AG04450 (cell line): ENCODE results near the gene JAK1. TPM values are rescaled to one million over a fixed set of nuclear protein-coding genes. Genes with fewer than 3 reads are reported as not detected.

Source experiments
- CTCF ChIA-PET: fragments of 300-600, 350-600 bp; formaldehyde crosslinking; extraction: SDS; loops from one replicate; lab custom pipeline; 2022; ENCODE audit warnings: antibody characterized with exemption, inconsistent platforms; lab: Charles Lee
- POLR2A ChIA-PET: fragments of 350-600 bp; formaldehyde crosslinking; extraction: SDS; loops from one replicate; lab custom pipeline; 2021; ENCODE audit warnings: antibody characterized with exemption, inconsistent platforms; lab: Yijun Ruan, JAX
- DNase-seq: peaks from one replicate; pipeline ENCODE4 v3.0.0-alpha.2; 2011; ENCODE audit warnings: low read depth, low spot score
- H3K27ac ChIP-seq: one replicate; pipeline ENCODE4 v1.5.1; 2012; ENCODE audit warnings: low read depth, low read length, control low read depth
- H3K27me3 ChIP-seq: one replicate; pipeline ENCODE4 v1.6.0; 2012; ENCODE audit warnings: low read length; ENCODE audit not compliant: control insufficient read depth, insufficient read depth
- H3K4me3 ChIP-seq: 2 replicates; pipeline ENCODE4 v1.5.1; 2011; ENCODE audit warnings: mild to moderate bottlenecking, low read depth, low read length, control low read depth
- H3K9me3 ChIP-seq: 2 replicates; pipeline ENCODE4 v1.5.1; 2012; ENCODE audit warnings: low read length; ENCODE audit not compliant: control insufficient read depth, insufficient read depth
- polyA plus RNA-seq: library from polyadenylated mRNA; depleted of rRNA; stranded (reverse); fragments of >200 nt; gene quantifications from 2 replicates; pipeline ENCODE4 v1.2.3, GENCODE V29; 2011
- TF ChIP-seq, protein P1 (sequence below): IDR thresholded peaks from 2 replicates; pipeline ENCODE4 v1.5.1; 2011; ENCODE audit warnings: low read depth, low read length, control low read depth, inconsistent platforms

JAK1 gene
- polyA plus RNA-seq, 1 experiment, result 141 TPM

DNA sequence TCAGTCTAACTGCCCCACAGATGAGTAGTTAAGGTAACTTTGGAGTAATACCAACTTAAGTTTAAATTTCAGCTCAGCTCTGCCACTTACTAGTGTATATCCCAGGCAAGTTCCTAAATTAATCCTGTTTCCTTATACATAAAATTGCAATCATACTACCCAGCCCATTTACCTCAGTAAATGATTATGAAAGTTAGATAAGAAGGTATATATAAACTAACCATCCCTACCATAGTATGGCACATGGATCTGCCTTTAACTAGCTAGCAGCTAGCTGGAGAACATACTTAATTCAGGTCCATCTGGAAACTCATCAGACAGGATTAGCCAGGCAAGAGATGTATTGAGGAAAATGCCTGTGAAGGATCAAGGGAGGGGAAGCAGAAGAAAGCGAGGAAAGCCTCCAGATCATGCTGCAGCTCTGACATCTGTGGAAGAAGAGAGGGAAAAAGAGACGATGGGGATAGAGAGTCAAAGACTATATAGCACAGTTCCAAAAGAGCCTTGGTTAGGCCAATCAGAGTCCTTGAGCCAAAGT, 8.0 kb upstream of the JAK1 start:
- Histone ChIP-seq H3K27ac (no peak overlapping the region), H3K27me3 (no peaks in the 10 kb centered on the region), H3K9me3 (no peaks in the 10 kb centered on the region), H3K4me3 (no peak overlapping the region)
- DNase-seq, result no peak
- TF ChIP-seq, protein P1, sequence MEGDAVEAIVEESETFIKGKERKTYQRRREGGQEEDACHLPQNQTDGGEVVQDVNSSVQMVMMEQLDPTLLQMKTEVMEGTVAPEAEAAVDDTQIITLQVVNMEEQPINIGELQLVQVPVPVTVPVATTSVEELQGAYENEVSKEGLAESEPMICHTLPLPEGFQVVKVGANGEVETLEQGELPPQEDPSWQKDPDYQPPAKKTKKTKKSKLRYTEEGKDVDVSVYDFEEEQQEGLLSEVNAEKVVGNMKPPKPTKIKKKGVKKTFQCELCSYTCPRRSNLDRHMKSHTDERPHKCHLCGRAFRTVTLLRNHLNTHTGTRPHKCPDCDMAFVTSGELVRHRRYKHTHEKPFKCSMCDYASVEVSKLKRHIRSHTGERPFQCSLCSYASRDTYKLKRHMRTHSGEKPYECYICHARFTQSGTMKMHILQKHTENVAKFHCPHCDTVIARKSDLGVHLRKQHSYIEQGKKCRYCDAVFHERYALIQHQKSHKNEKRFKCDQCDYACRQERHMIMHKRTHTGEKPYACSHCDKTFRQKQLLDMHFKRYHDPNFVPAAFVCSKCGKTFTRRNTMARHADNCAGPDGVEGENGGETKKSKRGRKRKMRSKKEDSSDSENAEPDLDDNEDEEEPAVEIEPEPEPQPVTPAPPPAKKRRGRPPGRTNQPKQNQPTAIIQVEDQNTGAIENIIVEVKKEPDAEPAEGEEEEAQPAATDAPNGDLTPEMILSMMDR, result no peak
- CTCF ChIA-PET, result no interaction called here
- POLR2A ChIA-PET, result no interaction called here

DNA sequence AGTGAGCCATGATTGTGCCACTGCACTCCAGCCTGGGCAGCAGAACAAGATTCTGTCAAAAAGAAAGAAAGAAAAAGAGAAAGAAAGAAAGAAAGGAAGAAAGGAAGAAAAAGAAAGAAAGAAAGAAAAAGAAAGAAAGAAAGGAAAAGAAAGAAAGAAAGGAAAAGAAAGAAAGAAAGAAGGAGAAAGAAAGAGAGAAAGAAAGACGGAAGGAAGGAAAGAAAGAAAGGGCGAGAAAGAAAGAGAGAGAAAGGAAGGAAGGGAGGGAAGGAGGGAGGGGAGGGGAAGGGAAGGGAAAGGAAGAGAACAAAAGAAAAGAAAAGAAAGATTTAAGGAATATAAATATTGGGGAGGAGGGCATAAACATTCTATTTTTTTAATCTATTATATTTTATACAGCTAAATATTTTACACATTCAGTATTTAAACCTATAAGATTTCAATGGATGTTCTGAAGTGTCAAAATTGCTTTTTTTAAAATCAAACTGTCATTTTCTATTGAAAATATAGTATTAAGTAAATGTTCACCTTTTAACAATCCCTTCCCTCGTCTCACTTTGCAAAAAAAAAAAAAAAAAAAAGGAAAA, 6.8 kb upstream of the JAK1 start:
- no peak for DNase-seq
- ChIA-PET POLR2A (no interaction called here), CTCF (interaction anchor here (0.6 kb wide), 3 partner anchors 101 to 837 kb away, joined by 3 to 5 read pairs (median 3); no protein-coding TSS in a partner anchor)
- H3K27ac ChIP-seq, result no peak overlapping the region
- TF ChIP-seq, protein P1, result no peak
- H3K4me3 ChIP-seq, result no peak overlapping the region
- no peaks in the 10 kb centered on the region for H3K9me3 ChIP-seq
- no peaks in the 10 kb centered on the region for H3K27me3 ChIP-seq

DNA sequence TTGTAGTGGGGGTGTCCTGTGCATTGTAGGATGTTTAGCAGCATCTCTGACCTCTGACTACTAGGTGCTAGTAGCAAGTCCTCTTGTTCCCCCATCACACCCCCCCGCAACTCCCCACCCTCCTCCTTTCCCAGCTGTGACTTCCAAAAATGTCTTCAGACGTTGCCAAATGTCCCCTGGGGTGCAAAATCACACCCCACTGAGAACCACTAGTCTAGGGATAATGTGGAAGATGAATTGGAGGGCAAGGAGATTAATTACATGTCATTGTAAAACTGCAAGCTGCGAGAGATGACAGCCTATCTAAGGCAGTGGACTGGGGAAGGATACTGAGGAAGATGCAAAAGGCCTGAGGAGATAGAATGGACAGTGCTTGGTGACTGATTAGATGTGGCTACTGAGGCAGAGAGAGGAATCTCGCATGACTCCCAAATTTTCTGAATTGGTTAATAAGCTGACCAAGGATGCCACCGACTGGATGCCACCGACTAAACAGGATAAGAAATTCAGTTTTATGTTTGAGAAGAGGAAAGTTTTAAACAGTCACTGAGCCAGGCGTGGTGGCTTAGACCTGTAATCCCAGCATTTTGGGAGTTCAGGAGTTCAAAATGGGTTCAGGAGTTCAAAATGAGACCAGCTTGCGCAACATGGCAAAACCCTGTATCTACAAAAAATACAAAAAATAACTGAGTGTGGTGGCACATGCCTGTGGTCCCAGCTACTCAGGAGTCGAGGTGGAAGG, 3.1 kb upstream of the JAK1 start:
- TF ChIP-seq, protein P1, result no peak
- no peaks in the 10 kb centered on the region for H3K27me3 ChIP-seq
- POLR2A ChIA-PET, result no interaction called here
- H3K4me3 ChIP-seq, result no peak overlapping the region
- no peaks in the 10 kb centered on the region for H3K9me3 ChIP-seq
- H3K27ac ChIP-seq, result no peak overlapping the region
- CTCF ChIA-PET, result interaction anchor here (0.6 to 0.7 kb wide), 3 partner anchors 33 to 144 kb away, joined by 3 to 6 read pairs (median 3); no protein-coding TSS in a partner anchor
- DNase-seq, result no peak

DNA sequence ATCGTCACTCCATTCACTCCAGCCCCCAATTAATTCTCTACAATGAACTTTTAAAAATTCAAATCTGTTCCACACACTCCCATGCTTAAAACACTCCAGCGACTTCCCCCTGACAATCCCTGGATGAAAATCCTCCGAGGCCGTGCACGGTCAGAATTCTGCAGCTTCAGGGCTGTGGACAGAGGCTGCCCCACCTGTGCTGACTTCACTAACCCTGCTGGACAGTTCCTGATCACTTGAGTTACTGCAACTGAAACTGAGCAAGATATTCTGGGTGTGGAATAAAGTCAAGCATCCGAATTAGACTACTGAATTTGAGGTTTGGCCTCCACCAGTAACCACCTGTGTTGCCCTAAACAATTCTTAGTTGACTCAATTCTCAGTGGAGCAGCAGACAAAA, 1.0 kb upstream of the JAK1 start:
- TF ChIP-seq, protein P1, result no peak
- no peaks in the 10 kb centered on the region for H3K27me3 ChIP-seq
- ChIA-PET POLR2A (interaction anchor here (2.1 to 2.2 kb wide), 2 partner anchors 34 to 35 kb away, joined by 23 to 24 read pairs; no protein-coding TSS in a partner anchor), CTCF (no interaction called here)
- H3K9me3 ChIP-seq, result no peaks in the 10 kb centered on the region
- no peak for DNase-seq
- no peak overlapping the region for H3K4me3 ChIP-seq
- H3K27ac ChIP-seq, result no peak overlapping the region
